Right lobe of liver (tissue), 6 donors: ENCODE data around the gene NAT14. TPM values are rescaled to one million over a fixed set of nuclear protein-coding genes. Genes with fewer than 3 reads are reported as not detected.

ENCODE experiments used
- ATAC-seq, 4 donors: fragments of 200-7000 bp; cut with Tn5 transposase; one replicate each; pipeline ENCODE4 v1.9.1; 2020; ENCODE audit warnings: mild to moderate bottlenecking in 4 of 4, moderate library complexity in 4 of 4
- DNase-seq, 3 donors: peaks; one replicate each; pipeline ENCODE4 v3.0.0-alpha.2; 2020
- H3K27ac ChIP-seq, 3 donors: fragments of 200-600 bp; one replicate each; pipeline ENCODE4 v1.8.0; 2022
- H3K27me3 ChIP-seq, 2 donors: fragments of 200-600 bp; one replicate each; pipeline ENCODE4 v1.8.0; 2022
- H3K36me3 ChIP-seq, 4 donors: fragments of 200-600 bp; sonication (generic) in 1 of 4; one replicate each; pipeline versions ENCODE4 v1.5.1 to v1.8.0; 2017 to 2022; ENCODE audit warnings: control low read depth in 1 of 4
- H3K4me1 ChIP-seq, 4 donors: fragments of 200-600 bp; sonication (generic) in 1 of 4; one replicate each; pipeline versions ENCODE4 v1.5.1 to v1.8.0; 2017 to 2022; ENCODE audit warnings: control low read depth in 1 of 4
- H3K4me3 ChIP-seq, 3 donors: fragments of 200-600 bp; one replicate each; pipeline ENCODE4 v1.8.0; 2022
- H3K9me3 ChIP-seq, 4 donors: fragments of 200-600 bp; sonication (generic) in 1 of 4; one replicate each; pipeline versions ENCODE4 v1.5.1 to v1.8.0; 2017 to 2022; ENCODE audit warnings: control low read depth in 1 of 4
- POLR2A ChIP-seq: fragments of 450-650 bp; IDR thresholded peaks from one replicate; pipeline ENCODE4 v1.6.1; 2017; ENCODE audit warnings: antibody characterized with exemption, mild to moderate bottlenecking
- WGBS: methylation state at CpG from one replicate; pipeline ENCODE4 v1.1.6; 2018; ENCODE audit warnings: low coverage, low lambda C conversion rate; ENCODE audit not compliant: insufficient coverage; ENCODE audit errors: missing lambda C conversion rate; 5-methylcytosine and 5-hydroxymethylcytosine counted together
- intact Hi-C, 2 donors: fragments of 100-400 bp; cut with DNase I; formaldehyde crosslinking; loops; one replicate each; pipeline versions ENCODE4 v1.11.2 to v1.14.1; 2022
- total RNA-seq, 6 experiments: library from RNA; depleted of rRNA in 2 of 6; stranded (reverse); fragments of >200 nt in 2 of 6; fragmentation: NEBNext Ultra II Directional in 3 of 6; extraction: Animal tissue kit (Norgen Biotek cat#: 25700) in 3 of 6; gene quantifications; one replicate each; pipeline versions ENCODE4 v1.1.0 to v1.2.4, GENCODE V29; 2016 to 2023
- TF ChIP-seq, protein P1 (sequence below), 4 donors: fragments of 200-600 bp in 3 of 4; fragments of 450-650 bp in 1 of 4; IDR thresholded peaks; one replicate each; pipeline versions ENCODE4 v1.5.1 to v1.8.0; 2016 to 2022; ENCODE audit warnings: antibody characterized with exemption in 4 of 4, mild to moderate bottlenecking in 2 of 4
- donor health status: DM: no; HTN: yes; CAD: no.
- donor health status: DM: no; HTN: no; CAD: no.
- donor health status: DM: no; HTN: no; CAD: no.
- donor health status: DM: no; HTN: yes; CAD: no.
- donor health status: DM: no; HTN: yes; CAD: no.

The NAT14 gene
- total RNA-seq, 6 experiments from 2014 or later = 2.5 to 6.0 (median 3.9) TPM

GRCh38 chr19:55525289-55526101 lies 40.5 kb downstream of the NAT14 start:
- H3K4me3 ChIP-seq = no peak overlapping the region
- H3K36me3 ChIP-seq = no peaks in the 10 kb centered on the region
- no peaks in the 10 kb centered on the region for H3K9me3 ChIP-seq
- H3K27ac ChIP-seq = no peak overlapping the region
- 39% methylated on average over 23 of the region's 29 CpGs for WGBS
- H3K4me1 ChIP-seq = peaks cover 0 to 4% (median 0%) of the 10 kb centered on the region in 4 donors
- no peak for ATAC-seq
- no peaks in the 10 kb centered on the region for H3K27me3 ChIP-seq
- no peak for DNase-seq
- intact Hi-C loops = no loop called here
- TF ChIP-seq, protein P1, sequence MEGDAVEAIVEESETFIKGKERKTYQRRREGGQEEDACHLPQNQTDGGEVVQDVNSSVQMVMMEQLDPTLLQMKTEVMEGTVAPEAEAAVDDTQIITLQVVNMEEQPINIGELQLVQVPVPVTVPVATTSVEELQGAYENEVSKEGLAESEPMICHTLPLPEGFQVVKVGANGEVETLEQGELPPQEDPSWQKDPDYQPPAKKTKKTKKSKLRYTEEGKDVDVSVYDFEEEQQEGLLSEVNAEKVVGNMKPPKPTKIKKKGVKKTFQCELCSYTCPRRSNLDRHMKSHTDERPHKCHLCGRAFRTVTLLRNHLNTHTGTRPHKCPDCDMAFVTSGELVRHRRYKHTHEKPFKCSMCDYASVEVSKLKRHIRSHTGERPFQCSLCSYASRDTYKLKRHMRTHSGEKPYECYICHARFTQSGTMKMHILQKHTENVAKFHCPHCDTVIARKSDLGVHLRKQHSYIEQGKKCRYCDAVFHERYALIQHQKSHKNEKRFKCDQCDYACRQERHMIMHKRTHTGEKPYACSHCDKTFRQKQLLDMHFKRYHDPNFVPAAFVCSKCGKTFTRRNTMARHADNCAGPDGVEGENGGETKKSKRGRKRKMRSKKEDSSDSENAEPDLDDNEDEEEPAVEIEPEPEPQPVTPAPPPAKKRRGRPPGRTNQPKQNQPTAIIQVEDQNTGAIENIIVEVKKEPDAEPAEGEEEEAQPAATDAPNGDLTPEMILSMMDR (IDR thresholded peaks at IDR 0.05) = no peak
- TF ChIP-seq POLR2A = no peak

DNA sequence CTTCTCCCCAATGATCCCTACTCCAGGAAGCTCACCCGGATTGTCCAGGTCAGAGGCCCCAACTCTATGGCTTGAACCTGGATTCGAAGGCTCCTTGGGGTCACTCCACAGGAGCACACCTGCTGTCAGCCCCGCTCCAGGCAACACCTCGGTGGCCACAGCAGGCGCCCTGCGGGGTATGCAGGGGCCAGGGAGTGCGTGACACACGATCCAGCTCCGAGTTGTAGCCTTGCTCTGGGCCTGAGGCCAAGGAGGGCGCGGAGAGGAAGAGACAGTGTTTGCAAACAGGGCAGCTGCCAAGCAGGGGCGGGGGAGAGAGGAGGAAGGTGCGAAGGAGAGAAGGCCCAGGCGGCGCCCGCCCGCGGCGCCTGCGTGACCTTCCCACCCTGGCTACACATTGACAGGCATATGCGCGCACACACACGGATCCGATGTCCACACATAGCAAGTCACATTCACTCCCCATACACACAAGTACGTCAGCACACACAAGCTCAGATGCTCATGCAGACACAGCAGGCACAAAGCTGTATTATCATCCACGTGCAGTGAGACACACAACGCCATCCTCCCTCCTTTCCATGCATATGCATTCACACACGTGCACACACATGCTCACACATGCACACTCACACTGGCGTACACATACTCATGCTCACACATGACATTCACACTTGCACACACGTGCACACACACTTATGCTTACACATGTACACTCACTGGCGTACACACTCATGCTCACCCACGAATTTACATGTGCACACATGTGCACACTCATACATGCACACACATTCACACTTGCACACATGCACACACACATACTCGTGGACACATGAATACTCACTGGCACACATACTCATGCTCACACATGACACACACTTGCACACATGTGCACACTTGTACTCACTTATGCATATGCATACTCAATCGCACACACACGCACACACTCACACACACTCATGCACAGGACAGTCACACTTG lies 41.5 kb downstream of the NAT14 start:
- TF ChIP-seq, protein P1 (IDR thresholded peaks at IDR 0.05) = no peak
- TF ChIP-seq POLR2A = no peak
- H3K27ac ChIP-seq = no peak overlapping the region
- no peak overlapping the region for H3K4me3 ChIP-seq
- H3K4me1 ChIP-seq = peaks cover 0 to 4% (median 0%) of the 10 kb centered on the region in 4 donors
- intact Hi-C loops = no loop called here
- ATAC-seq = peak; percentile 74 to 92 (median 84)
- no peaks in the 10 kb centered on the region for H3K27me3 ChIP-seq
- 30% methylated on average over 21 of the region's 35 CpGs for WGBS
- no peaks in the 10 kb centered on the region for H3K36me3 ChIP-seq
- DNase-seq = peak; percentile 66 to 80 (median 74)
- H3K9me3 ChIP-seq = no peaks in the 10 kb centered on the region

DNA sequence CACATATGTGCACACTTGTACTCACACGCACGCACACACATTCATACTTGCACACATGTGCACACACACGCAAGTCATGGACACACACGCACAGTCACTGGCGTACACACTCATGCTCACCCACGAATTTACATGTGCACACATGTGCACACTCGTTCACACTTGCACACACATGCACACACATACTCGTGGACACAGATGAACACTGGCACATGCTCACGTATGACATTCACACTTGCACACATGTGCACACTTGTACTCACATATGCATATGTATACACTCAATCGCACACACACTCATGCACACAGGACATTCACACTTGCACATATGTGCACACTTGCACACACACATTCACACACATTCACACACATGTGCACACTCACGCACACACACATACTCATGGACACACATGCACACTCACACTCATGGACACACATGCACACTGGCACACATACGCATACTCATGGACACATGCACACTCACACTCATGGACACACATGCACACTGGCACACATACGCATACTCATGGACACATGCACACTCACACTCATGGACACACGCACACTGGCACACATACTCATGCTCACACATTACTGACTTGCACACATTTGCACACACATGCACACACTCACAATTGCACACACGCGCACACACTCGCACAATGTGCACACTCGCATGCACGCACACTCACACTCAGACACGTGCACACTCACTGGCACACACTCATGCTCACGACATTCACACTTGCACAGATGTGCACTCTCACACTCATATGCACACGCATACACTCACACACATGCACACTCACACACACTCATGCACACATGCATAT lies 42.4 kb downstream of the NAT14 start:
- Histone ChIP-seq H3K4me3 (no peak overlapping the region), H3K4me1 (peaks cover 0 to 4% (median 0%) of the 10 kb centered on the region in 4 donors), H3K9me3 (no peaks in the 10 kb centered on the region), H3K27me3 (no peaks in the 10 kb centered on the region), H3K27ac (no peak overlapping the region), H3K36me3 (no peaks in the 10 kb centered on the region)
- intact Hi-C loops = no loop called here
- no peak for ATAC-seq
- no peak for TF ChIP-seq POLR2A
- TF ChIP-seq, protein P1 (IDR thresholded peaks at IDR 0.05) = no peak
- no peak for DNase-seq
- WGBS = 76% methylated on average over 15 of the region's 22 CpGs
